Activated CD8-positive, alpha-beta memory T cell treated with anti-CD3 and anti-CD28 coated beads for 48 hours (primary cell): ENCODE data around the gene HSF4.

Experiments used
- DNase-seq, 3 experiments: peaks; one replicate each; pipeline ENCODE4 v3.0.0-alpha.2; 2020; ENCODE audit warnings: low read depth in 2 of 3, low spot score in 2 of 3

HSF4 gene

GRCh38 chr16:67200491-67200890 is 35.9 kb downstream of the HSF4 start:
- no peak for DNase-seq

- DNase-seq: no peak
Measured at GRCh38 chr16:67201411-67202345, 37.1 kb downstream of the HSF4 start.

- no peak for DNase-seq
Measured at GRCh38 chr16:67202426-67202825, 37.9 kb downstream of the HSF4 start.

GRCh38 chr16:67202956-67203493 is 38.5 kb downstream of the HSF4 start:
- DNase-seq: no peak

- DNase-seq: no peak
Measured at GRCh38 chr16:67204076-67204475, 39.5 kb downstream of the HSF4 start.

GRCh38 chr16:67206129-67206837 is 41.7 kb downstream of the HSF4 start:
- DNase-seq: no peak

GRCh38 chr16:67206838-67207248 is 42.3 kb downstream of the HSF4 start:
- no peak for DNase-seq

GRCh38 chr16:67207249-67208091 is 42.9 kb downstream of the HSF4 start:
- no peak for DNase-seq

GRCh38 chr16:67208154-67208896 is 43.8 kb downstream of the HSF4 start:
- no peak for DNase-seq

- DNase-seq: no peak
Measured at GRCh38 chr16:67209565-67209964, 45.0 kb downstream of the HSF4 start.

GRCh38 chr16:67210069-67210937 is 45.8 kb downstream of the HSF4 start:
- DNase-seq: no peak

- DNase-seq: no peak
Measured at GRCh38 chr16:67211674-67212073, 47.1 kb downstream of the HSF4 start.

- no peak for DNase-seq
Measured at GRCh38 chr16:67212766-67213165, 48.2 kb downstream of the HSF4 start.

GRCh38 chr16:67213197-67214019 is 48.9 kb downstream of the HSF4 start:
- no peak for DNase-seq

GRCh38 chr16:67215706-67216105 is 51.2 kb downstream of the HSF4 start:
- no peak for DNase-seq

GRCh38 chr16:67216612-67217490 is 52.3 kb downstream of the HSF4 start:
- DNase-seq: no peak
